Skin of body (tissue), 2 donors: ENCODE data around the gene CTBP2. TPM values are rescaled to one million over a fixed set of nuclear protein-coding genes. Genes with fewer than 3 reads are reported as not detected.

Experiments used
- DNase-seq: peaks from one replicate; lab custom pipeline; 2025; lab: John Stamatoyannopoulos, UW
- total RNA-seq: library from RNA; depleted of rRNA; stranded (reverse); fragments of >200 nt; gene quantifications from one replicate; pipeline ENCODE4 v1.2.3, GENCODE V29; 2014

Gene CTBP2
- total RNA-seq, 1 donor from 2014 or later, result 36.7 TPM

DNA sequence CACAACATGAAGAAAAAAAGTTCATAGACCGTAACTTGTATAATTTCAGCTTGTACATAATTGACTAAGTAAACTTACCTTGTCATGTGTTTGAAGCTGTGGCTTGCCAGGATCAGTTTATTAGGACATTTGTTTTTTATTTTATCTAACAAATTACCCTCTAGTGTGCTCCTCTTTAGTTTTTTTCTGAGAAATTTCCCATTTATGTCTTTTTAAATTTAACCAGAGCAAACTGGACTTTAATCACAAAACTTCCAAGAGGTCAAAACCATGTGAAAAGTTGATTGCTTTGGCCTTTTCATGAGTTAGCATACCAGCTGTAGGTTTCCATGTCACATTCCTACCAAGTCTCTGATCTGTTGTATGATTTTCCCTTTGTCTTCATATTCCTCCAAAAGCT is 176.0 kb downstream of the CTBP2 start:
- no peak for DNase-seq

DNA sequence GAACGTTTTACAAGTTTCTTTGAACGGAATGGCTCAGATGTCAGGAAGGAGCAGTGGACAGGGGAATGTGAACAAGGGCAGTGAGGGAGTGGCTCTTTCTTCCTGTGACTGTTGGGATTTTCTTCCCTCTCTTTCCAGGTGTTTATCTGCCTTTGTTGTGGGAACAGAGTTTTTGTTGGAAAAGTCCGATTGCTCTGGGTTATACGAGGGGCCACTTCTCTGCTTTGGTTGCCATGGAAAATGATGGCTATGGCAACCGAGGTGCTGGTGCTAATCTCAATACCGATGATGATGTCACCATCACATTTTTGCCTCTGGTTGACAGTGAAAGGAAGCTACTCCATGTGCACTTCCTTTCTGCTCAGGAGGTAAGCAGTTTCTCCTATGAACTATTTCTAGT is 177.0 kb downstream of the CTBP2 start:
- DNase-seq, result no peak

DNA sequence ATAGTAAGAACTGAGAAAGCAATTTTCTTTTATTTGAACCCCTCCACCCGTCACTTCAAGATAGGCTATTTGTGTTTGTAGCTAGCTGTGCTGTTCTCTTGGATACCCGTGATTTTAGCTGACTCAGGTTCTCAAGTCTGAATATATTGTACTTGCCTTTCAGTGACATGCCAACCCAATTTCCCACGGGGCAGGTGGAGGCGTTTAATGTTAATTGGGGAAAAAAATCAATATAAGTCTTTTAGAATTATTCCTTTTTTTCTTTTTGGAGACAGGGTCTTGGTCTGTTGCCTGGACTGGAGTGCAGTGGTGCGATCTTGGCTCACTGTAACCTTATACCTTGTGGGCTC is 182.0 kb downstream of the CTBP2 start:
- no peak for DNase-seq

DNA sequence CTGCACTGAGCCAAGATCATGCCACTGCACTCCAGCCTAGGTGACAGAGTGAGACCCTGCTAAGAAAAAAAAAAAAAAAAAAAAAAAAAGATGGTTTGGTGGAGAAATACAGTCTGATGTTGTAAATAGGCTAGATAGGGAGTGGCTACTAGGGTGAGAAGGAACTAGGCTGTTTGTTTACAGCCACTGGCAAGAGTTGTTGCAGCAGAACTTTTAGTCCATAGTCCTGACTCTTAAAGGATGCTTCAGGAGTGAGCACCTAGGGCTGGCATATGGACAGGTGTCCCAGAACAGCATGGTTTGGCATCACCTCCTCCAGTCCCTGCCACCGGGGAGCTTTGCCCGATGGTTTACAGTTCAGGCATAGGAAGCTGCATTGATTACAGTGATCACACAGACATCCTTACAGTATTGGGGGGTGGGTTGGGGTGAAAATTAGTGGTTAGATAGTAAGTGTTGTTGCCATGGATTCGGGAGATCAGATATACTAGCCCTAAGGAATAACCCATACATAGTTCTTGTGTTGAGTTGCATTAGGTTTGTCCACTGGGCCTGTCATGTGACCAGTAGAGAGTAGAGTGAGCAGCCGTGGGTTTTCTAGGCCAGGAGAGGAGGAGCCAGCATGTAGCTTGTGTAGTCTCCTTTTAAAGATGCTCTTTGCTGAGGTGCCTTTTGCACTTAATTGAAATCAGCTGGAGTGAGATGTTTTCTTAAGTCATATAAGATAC is 182.6 kb downstream of the CTBP2 start:
- DNase-seq, result no peak

DNA sequence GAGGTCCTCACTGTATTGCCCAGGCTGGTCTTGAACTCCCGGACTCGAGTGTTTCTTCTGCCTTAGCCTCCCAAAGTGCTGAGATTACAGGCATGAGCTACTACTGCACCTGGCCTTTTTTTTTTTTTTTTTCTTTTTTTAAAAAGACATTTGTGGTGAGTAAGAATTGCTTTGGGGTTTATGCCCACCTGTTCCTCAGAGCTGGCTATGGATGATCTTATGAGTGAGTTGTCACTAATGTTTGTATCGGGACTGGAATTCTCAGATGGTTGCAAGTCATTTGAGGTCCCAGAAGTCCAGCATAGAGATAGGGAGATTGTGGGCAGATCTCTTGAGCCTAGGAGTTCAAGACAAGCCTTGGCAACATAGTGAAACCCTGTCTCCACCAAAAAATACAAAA is 183.2 kb downstream of the CTBP2 start:
- DNase-seq, result no peak

DNA sequence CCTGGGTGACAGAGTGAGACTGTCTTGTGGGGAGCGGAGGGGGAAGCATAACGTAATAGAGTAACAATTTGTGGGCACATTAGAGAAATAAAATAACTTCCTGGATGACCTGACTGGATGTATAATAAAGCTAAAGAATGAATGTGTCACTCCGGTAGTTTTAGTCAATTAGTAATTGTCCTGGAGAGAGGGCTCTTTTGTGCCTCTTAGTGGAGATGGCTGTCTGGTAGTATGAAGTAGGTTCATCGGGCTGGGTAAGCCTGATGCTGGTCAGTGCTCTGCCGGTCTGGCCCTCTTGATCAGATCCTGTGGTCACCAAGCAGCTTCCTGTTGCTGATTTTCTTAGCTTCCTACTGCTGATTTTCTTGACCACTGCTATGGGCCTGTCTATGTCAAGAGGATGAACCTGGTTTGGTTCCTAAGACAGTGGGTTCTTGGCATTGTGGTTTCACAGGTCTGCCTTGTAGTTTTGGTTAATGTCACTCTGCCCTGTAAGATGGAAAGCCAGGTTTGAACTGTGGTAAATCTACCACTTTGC is 184.3 kb downstream of the CTBP2 start:
- no peak for DNase-seq

DNA sequence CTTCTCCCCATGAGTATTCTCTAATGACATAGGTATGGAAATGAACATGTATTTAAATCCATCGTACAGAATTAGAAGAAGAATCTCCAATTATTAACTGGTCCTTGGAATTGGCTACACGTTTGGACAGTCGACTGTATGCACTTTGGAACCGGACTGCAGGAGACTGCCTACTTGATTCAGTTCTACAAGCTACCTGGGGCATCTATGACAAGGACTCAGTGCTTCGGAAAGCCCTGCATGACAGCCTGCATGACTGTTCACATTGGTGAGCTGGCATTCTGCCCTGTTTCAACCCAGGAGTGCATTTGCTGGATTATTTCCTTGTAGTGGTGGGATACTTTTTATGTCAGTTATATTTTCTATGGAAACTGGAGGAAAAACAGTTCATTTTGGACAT is 186.2 kb downstream of the CTBP2 start:
- DNase-seq, result no peak

DNA sequence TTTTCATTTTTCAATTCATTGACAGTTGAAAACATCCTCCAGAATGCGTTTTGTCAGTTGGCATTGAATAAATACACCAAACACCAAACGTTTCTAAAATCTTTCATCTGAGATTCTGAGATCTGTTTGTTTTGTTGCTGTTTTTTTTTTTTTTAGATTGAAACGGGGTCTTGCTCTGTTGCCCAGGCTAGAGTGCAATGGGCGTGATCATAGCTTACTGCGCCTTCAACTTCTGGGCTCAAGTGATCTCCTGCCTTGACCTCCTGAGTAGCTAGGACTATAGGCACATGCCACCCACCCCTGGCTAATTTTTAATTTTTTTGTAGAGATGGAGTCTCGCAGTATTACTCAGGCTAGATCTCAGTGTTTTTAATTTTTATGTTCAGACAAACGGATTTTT is 187.7 kb downstream of the CTBP2 start:
- no peak for DNase-seq

DNA sequence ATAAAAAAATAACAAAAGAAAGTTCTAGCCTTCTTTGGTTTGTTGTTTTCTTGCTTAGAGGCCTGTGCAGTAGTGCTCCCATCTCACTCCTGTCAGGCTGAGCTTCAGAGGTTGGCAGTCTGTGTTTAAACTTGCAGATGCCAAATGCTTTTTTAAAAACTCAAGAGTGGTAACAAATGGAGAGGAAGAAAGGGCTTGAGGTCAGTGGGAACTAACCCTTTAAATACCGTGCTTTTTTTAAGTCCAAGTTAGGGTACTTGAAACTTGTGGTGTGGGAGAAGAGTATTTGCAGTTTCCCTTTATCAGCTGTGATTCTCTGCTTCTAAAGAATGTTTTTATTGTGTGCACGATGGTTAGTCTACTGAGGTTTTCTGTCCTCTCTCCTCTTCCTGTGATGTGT is 189.1 kb downstream of the CTBP2 start:
- no peak for DNase-seq

DNA sequence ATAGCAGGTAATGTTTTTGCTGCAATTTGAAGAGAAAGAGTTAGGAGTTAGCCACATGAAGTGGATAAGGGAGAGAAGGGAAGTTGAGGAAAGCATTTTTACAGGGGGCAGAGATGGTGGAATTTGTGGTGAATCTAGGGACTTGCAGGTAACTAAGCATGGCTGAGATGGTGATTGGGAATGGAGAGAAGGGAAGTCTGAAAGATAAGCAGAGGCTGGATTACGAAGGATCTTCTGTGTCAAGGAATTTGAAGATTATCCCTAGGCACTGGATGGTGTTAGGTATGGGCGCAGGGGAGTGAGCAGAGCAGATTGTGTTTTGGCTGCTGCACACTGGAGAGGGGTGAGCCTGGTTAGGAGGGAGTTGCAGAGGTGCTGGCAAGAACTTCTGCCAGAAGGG is 193.1 kb downstream of the CTBP2 start:
- no peak for DNase-seq

DNA sequence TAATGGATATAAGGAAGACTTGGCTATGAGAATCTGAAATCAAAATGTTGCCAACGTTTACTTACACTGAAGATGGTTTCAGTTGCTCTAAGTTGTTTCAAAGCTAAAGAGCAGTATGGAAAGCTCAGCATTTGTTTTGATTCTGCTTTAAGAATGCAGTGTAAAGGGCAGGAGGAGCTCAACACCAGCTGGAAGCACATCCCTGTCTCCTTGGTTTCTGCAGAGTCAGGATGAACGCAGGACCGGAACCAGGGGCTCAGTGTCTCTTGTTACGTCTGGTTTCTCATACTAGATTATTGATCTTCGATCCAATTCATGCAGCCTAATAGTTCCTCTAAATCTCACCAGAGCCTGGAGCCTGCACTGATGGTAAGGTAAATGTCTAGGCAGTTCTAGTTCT is 194.4 kb downstream of the CTBP2 start:
- DNase-seq, result no peak

DNA sequence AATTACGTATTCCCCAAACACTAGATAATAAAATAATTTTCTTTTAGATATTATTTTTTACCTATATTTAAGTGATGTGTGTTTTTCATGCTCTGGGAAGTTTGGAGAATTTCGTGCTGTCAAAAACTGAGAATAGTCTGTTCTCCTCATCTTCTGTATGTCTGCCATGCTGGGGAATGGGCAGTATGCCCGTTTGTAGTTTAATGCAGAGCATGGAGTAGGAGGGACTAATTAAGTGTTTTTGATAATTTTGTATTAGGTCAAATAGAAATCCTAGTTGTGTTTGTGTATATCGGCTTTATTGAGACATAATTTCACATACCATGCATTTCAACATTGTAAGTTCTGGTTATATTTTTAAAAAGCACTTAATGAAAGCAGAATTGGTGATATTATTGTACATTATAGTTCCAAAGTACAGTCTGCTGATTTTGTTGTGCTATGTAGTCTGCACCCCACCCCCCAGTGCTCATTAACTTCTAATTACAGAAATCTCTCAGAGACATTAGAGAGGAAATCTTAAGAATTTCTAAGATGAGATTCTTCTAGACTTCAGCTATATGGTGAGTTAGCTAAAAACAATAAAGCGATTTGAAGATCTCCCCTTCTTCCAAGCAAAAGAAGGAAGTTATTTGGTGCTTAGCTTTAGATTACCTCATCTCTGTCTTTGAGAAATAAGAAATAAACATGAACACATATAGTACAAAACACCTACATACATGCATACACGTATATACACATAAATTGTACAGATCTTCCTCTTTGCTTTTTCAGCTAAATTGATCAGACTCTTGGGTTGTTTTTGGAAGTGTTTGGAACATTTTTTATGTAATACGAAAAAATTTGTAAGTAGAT is 196.3 kb downstream of the CTBP2 start:
- no peak for DNase-seq

DNA sequence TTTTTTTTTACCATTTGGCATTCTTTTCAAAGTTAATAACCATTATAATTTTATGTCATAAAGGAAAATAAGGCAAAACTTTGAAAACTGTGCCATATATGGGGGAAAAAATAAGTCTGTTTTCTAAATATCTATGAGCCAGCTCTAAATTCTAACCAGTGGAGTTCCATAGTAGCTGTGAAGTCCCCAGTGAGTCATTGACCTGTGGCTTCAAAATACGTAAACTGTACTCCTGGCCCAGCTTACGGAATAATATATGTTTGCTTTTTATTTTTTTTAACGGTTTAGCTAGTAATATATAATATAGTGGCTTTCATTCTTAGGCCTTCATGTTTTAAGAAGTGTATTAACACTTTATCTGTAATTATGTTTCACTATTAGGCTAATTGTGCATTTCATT is 197.9 kb downstream of the CTBP2 start:
- DNase-seq, result no peak

DNA sequence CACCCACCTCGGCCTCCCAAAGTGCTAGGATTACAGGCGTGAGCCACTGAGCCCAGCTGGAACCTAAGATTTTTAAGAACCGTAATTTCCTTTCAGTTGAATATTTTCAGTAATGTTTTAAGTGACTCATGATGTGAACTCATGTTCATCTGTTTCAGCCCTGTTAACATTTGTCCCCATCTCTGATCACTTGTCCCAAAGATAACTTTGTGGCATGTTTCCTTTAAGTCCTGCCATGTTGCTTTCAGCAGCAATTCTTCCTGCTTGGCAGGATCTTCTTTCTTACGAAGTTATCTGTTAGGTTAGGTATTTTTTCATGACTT is 199.2 kb downstream of the CTBP2 start:
- no peak for DNase-seq

DNA sequence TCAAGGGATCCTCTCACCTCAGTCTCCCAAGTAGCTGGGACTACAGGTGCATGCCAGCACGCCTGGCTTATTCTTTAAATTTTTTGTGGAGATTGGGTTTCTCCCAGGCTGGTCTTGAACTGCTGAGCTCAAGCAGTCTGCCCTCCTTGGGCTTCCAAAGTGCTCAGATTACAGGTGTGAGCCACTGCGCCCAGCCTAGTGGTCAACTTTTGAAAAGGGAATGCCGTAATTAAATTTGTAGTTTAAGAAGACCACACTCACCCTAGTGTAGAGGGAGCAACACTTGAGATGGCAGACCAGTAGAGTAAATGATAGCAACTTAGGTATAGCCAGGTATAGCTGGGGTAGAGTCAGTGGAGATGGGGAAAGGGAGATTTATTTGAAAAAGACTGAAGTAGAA is 200.8 kb downstream of the CTBP2 start:
- no peak for DNase-seq

DNA sequence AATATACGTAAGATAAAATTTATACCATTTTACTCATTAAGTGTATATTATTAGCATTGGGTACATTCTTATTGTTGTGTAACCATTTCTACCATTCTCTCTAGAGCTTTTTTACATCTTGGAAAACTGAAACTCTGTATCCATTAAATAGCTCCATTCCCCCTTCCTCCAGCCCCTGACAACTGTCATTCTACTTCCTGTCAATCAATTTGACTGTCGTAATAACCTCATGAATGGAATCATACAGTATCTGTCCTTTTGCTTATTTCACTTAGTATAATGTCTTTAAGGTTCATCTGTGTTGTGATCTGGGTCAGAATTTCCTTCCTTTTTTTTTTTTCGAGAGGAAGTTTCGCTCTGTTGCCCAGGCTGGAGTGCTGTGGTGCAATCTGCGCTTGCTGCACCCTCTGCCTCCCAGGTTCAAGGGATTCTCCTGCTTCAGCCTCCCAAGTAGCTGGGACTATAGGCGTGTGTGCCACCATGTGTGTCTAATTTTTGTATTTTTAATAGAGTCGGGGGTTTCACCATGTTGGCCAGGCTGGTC is 202.9 kb downstream of the CTBP2 start:
- no peak for DNase-seq

DNA sequence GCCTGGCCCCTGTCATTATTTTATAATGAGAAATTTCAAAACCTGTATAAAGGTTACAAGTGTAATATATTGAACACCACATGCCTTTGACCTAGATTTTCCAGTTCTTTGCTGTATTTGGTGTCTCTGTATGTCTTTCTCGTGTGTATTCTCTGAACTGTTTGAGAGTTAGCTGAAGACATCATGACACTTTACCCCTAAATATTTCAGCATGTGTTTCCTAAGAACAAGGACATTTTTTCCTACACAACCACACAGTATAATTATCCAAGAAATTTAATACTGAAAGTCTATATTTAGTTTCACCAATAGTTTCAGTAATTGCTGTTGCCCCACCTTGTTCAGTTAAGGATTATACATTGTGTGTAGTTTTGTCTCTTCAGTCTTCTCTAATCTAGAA is 203.6 kb downstream of the CTBP2 start:
- no peak for DNase-seq

DNA sequence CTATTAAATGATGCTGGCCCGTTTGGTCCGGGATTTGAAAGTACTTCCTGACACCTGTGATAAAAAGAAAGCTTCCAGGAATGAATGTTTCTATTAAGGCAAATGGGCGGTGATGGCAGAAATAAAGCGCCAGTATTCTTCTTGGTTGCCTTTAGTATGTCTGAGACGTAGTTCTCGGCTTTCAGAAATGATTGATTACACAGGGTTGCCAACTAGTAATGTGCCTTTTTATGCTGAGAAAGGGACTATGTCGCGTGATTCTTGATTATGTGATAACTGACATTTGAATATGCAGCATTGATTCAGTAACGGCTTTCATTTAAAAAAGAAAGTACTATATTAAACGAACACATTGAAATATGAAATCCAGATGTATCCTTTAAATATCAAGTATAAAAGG is 204.5 kb downstream of the CTBP2 start:
- no peak for DNase-seq

DNA sequence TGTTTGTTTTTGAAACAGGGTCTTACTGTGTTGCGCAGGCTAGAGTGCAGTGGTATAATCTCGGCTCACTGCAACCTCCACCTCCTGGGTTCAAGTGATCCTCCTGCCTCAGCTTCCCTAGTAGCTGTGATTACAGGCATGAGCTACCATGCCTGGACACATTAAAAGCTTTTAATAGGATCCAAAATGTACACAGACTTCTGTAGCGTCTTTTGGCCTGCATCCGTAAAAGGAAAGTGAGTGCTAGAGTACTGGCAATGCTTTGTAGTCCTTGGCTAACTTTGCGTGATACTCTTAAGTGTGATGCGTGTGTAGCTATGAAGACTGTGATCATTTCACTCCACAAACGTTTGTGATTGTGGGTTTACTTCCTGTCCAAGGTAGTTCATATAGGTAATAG is 205.1 kb downstream of the CTBP2 start:
- DNase-seq, result no peak

DNA sequence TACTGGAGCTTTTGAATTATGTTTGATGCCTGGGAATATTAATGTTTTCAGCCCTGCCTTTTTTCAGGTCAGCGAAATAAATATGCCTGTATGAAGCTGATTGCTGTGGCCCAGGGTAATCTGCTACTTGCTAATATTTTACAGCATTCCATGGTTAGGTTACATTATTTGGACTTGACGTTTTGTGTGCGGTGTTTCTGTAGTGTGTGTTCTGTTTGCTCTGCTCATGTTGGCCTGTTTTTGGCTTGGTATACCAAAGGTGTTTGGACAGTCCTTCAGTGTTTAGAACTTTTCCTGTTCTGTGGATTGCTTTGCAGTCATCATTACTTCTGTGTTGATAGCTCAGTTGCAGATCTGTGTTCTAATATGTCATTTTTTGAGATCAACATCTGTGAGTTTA is 206.9 kb downstream of the CTBP2 start:
- no peak for DNase-seq

DNA sequence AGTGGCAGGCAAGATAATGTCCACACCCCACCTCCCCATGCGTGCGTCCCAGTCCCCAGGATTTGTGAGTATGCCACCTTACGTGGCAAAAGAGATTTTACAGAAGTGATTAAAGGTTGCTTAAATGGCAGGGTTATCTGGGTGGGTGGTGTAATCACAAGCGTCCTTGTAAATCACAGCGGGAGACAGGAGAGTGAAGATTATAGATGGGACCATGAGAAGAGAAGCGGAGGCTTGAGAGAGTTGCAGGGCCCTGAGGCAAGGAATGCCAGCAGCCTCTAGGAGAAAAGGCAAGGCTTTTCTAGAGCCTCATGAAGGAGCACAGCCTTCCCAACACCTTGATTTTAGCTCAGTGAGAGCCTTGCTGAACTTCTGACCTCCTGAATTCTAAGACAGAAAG is 208.2 kb downstream of the CTBP2 start:
- no peak for DNase-seq

DNA sequence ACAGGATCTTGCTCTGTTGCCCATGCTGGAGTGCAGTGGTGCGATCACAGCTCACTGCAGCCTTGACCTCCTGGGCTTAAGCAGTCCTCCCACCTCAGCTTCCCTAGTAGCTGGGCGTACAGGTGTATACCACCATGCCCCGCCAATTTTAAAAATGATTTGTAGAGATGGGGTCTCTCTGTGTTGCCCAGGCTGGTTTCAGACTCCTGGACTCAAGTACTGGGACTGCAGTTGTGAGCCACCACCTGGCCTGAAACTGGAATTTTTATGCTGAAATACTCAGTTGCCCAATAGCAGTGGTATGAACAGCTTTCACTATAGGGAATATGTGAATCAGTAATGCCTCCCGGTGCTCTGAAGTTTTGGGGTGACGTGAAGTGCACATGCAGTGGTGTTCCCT is 210.8 kb downstream of the CTBP2 start:
- DNase-seq, result no peak

DNA sequence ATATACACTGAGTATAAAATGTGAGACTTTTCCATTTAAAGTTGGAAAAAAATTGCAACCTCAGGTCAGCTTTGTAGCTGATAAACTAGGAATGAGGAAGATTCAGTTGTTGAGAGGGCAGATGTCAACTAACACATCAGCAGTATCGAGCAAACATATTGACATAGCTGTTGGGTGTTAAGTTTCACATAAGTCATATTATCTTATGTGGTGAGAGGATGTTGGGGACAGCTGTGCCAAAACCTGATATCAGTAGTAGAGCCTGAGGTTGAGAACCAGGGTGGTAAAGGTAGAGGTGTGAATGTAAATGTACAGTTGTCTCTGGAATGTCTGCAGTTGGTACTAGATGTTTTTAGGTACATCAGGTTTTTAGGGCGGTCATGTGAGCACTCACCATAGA is 213.4 kb downstream of the CTBP2 start:
- DNase-seq, result no peak
